GM20000 (cell line): Measurements from ENCODE around the gene MAGEA8.
A peak's percentile ranks its signal among the peaks of the same experiment; 100 is the strongest.
"Not testable (repeated sequence)": the region's sequence is repeated elsewhere in the genome, so short reads cannot be mapped to it uniquely, and the experiment has no call there.

ENCODE experiments used
- DNase-seq: peaks from one replicate; pipeline ENCODE4 v3.0.0; 2012; ENCODE audit warnings: low spot score
- TF ChIP-seq, protein P1 (sequence below): IDR thresholded peaks from 2 replicates; pipeline ENCODE4 v1.5.1; 2012; ENCODE audit warnings: mild to moderate bottlenecking, control low read depth; ENCODE audit errors: extremely low read depth, missing control alignments

The MAGEA8 gene

DNA sequence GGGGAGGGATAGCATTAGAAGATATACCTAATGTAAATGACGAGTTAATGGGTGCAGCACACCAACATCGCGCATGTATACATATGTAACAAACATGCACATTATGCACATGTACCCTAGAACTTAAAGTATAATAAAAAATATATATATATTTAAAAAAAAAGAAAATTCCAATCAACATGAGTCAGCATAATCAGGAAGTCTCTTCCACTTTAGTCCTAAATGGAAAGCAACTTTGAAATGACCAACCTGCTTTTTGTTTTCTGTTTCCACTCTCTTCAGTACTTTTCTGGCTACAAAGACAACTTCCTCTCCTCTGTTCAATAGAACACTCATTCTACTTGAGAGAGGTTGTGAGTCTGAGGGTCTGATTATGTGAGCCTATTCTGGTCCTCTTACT is 13.5 kb upstream of the MAGEA8 start:
- TF ChIP-seq, protein P1, sequence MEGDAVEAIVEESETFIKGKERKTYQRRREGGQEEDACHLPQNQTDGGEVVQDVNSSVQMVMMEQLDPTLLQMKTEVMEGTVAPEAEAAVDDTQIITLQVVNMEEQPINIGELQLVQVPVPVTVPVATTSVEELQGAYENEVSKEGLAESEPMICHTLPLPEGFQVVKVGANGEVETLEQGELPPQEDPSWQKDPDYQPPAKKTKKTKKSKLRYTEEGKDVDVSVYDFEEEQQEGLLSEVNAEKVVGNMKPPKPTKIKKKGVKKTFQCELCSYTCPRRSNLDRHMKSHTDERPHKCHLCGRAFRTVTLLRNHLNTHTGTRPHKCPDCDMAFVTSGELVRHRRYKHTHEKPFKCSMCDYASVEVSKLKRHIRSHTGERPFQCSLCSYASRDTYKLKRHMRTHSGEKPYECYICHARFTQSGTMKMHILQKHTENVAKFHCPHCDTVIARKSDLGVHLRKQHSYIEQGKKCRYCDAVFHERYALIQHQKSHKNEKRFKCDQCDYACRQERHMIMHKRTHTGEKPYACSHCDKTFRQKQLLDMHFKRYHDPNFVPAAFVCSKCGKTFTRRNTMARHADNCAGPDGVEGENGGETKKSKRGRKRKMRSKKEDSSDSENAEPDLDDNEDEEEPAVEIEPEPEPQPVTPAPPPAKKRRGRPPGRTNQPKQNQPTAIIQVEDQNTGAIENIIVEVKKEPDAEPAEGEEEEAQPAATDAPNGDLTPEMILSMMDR, result no peak
- no peak for DNase-seq

DNA sequence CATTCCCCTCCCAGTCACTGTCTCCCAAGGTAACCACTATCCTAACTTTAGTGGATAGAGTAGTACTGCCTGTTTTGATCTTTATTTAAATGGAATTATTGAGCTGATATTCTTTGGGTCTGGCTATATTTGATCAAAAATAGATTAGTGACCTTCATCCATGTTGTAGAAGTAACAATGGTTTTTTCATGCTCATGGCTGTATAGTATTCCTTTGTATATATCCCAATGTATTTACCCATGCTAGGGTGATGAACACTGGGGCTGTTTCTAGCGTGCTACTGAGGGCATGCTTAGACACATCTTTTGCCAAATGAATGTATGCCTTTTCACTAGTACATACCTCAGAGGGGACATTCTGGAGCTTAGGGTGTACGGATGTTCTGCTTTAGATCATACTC is 10.1 kb upstream of the MAGEA8 start:
- TF ChIP-seq, protein P1, result no peak
- DNase-seq, result no peak

DNA sequence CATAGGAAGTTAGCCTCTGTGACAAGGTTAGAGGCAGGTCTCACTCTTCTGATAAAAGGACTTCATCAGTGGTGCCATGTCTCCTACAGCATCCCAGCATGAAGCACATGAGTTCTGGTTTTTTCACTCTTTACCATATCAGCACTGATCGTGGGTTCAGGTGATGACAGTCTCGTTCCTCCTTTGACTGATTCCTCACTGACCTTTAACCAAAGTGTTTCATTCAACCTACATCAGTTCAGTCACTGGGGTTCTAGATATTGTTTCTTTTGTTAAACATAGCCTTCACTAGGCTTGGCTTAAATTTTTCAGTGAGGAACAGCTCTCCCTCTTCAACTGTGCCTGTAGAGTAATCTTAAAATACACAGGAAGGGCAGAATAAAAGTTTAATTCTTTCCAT is 9.6 kb upstream of the MAGEA8 start:
- no peak for DNase-seq
- TF ChIP-seq, protein P1, result no peak

DNA sequence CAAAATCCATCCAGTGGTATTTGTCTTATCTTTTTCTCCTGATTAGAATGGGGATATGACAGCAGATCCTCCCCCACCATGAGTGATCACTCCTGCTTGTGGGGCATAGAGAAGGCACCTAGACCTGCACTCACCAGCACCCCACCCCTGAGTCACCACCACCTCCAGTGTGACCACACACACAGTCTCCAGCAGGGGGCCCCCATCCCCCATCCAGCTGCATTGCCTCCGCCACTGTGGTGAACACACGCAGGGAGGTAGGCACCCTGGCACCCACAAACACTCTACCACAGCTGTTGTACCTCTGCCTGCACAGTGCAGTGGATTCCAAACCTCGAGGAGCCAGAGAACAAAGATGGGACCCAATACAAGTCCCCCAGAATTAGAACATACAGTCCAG is 9.0 kb upstream of the MAGEA8 start:
- DNase-seq, result peak; percentile 56
- TF ChIP-seq, protein P1, result no peak

DNA sequence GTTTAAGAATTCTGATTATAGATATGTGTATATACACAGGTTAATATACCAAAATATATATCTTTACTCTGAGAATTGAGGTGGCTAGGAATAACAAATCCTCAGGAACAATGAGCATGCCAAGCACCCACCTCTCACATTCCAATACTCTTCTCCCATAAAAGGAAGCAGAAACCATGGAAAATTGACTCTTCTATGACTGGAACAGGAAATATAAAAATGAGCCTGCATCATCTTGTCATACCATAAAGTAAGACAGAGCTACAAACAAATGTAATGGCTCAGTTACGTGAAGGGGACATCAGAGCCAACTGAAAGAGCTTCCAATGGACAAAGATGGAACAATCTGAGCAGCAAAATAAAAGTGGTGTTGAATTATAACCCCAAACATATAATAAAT is 3.8 kb upstream of the MAGEA8 start:
- no peak for DNase-seq
- TF ChIP-seq, protein P1, result no peak

DNA sequence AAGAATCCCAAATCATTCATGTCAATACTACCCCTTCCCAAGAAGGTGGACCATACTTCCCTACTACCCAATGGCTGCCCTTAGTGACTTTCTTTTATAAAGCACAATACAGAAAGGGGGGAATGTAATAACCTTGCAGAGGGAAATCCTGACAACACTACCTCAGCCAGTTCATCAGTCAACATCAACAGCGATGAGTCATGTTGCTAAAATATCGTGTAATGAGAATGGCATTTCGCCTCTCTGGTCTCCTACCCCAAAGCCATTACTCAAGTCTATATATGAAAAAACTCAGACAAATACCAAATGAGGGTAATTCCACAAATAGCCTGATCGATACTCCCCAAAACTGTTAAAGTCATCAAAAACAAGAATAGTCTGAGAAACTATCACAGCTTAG is 3.3 kb upstream of the MAGEA8 start:
- DNase-seq, result no peak
- TF ChIP-seq, protein P1, result no peak

DNA sequence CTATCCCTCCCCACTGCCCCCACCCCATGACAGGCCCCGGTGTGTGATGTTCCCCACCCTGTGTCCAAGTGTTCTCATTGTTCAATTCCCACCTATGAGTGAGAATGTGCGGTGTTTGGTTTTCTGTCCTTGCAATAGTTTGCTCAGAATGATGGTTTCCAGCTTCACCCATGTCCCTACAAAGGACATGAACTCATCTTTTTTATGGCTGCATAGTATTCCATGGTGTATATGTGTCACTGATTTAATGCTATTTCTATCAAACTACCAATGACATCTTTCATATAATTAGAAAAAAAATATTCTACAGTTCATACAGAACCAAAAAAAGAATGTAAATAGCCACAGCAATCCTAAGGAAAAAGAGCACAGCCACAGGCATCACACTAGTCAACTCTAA is 9.8 kb downstream of the MAGEA8 start:
- DNase-seq, result not testable (repeated sequence)

DNA sequence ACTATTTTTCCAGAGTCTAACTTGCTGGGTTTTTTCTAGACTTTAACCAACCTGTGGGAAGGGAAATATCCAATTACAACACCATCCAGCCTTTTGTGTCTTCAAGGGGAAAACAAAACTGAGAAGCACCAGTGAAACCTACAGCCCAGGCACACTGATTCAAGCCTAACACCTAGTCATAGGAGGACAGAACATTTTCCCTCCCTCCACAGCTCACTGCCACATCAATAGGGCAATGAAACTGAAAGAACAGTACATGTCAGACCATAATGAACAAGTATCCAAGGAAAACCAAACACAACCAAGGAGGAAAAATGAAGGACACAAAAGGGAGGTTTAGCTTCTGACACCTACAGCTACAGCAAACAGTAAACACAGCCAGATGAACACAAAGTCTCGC is 17.6 kb downstream of the MAGEA8 start:
- TF ChIP-seq, protein P1, result no peak
- DNase-seq, result no peak
